ENCODE data around the gene IL36B. TPM values are rescaled to one million over a fixed set of nuclear protein-coding genes. Genes with fewer than 3 reads are reported as not detected.

IL36B gene
- not detected for total RNA-seq
- polyA plus RNA-seq (2013, experiment 1 of 2), result not detected
- polyA plus RNA-seq (2013, experiment 2 of 2), result not detected
- total RNA-seq, result 0 to 0.21 (median 0) reads per million in 172 experiments

GRCh38 chr2:113052396-113052917, at the start of gene IL36B:
Gene IL36B, minus strand, starts transcription at chr2:113052867.
- no peak for ATAC-seq (ENCODE audit: poor library complexity)
- intact Hi-C loops (cut with DNase I, micrococcal nuclease), result no loop called here
- CTCF ChIA-PET, result no interaction called here

GRCh38 chr2:113102133-113102532, 49.5 kb upstream of the IL36B start:
- Histone ChIP-seq H3K4me3 (ENCODE audit: low read length) (no peak overlapping the region), H3K27ac (ENCODE audit: low read depth in 1 of 2, low read length in 2 of 2) (no peak overlapping the region), H3K27me3 (ENCODE audit: control insufficient read depth in 1 of 2, insufficient read depth in 2 of 2, low read length in 2 of 2) (no peaks in the 10 kb centered on the region), H3K9me3 (ENCODE audit: control insufficient read depth in 1 of 2, insufficient read depth in 1 of 2, low read length in 2 of 2) (no peaks in the 10 kb centered on the region), H3K36me3 (ENCODE audit: insufficient read depth, low read length) (no peaks in the 10 kb centered on the region), H3K4me1 (ENCODE audit: insufficient read depth, low read length) (peaks cover 8% of the 10 kb centered on the region)
- ATAC-seq (ENCODE audit: poor library complexity) (no peak), DNase-seq (no peak)
- no peak for TF ChIP-seq CTCF (IDR thresholded peaks at IDR 0.05)
- ChIA-PET CTCF (interaction anchor here (1.5 kb wide), 1 partner anchor 22 kb away, joined by 4 read pairs; no protein-coding TSS in a partner anchor), POLR2A (no interaction called here)
- no peaks in the 10 kb centered on the region for H3K36me3 Mint-ChIP-seq (ENCODE audit: low read depth)
- intact Hi-C loops (cut with DNase I, micrococcal nuclease), result no loop called here
- H3K4me3 Mint-ChIP-seq, result no peak overlapping the region
- H3K4me1 Mint-ChIP-seq (ENCODE audit: low read depth), result peaks cover 10% of the 10 kb centered on the region
- peaks cover 4% of the 10 kb centered on the region for H3K27me3 Mint-ChIP-seq
- H3K27ac Mint-ChIP-seq, result no peak overlapping the region
- peaks cover 10% of the 10 kb centered on the region for H3K9me3 Mint-ChIP-seq

More at GRCh38 chr2:113052396-113052917, at the start of gene IL36B:
- H3K4me3 ChIP-seq (ENCODE audit: low read length), result no peak within 1 kb of the TSS
- no peaks in the 10 kb centered on the region for H3K36me3 ChIP-seq (ENCODE audit: insufficient read depth, low read length)
- Mint-ChIP-seq H3K4me3 (no peak within 1 kb of the TSS), H3K9me3 (peaks cover 8% of the 10 kb centered on the region), H3K27ac (no peak within 1 kb of the TSS), H3K36me3 (ENCODE audit: low read depth) (peaks cover 3% of the 10 kb centered on the region), H3K4me1 (ENCODE audit: low read depth) (no peaks in the 10 kb centered on the region), H3K27me3 (no peaks in the 10 kb centered on the region)
- no peak for DNase-seq
- H3K27ac ChIP-seq (ENCODE audit: low read depth in 1 of 2, low read length in 2 of 2), result no peak within 1 kb of the TSS
- H3K4me1 ChIP-seq (ENCODE audit: insufficient read depth, low read length), result no peaks in the 10 kb centered on the region
- no peaks in the 10 kb centered on the region for H3K27me3 ChIP-seq (ENCODE audit: control insufficient read depth in 1 of 2, insufficient read depth in 2 of 2, low read length in 2 of 2)
- POLR2A ChIA-PET, result no interaction called here
- no peak for TF ChIP-seq CTCF (IDR thresholded peaks at IDR 0.05)
- peaks cover 4 to 8% of the 10 kb centered on the region in 2 experiments for H3K9me3 ChIP-seq (ENCODE audit: control insufficient read depth in 1 of 2, insufficient read depth in 1 of 2, low read length in 2 of 2)

DNA sequence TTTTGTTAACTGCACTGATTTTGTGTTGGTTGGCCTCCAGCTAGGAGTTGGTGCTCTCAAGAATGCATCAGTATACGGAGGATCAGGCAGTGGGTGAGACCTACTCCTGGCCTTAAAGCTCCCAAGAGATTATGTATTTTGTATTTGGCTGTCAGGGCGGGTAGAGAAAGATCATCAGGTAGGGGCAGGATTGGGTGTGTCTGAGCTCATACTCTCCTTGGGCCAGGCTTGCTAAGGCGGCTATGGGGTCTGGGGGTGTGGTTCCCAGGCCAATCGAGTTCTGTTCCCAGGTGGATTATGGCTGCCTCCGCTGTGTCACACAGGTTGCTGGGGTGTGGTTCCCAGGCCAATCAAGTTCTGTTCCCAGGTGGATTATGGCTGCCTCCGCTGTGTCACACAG, 45.9 kb upstream of the IL36B start:
- no peak overlapping the region for H3K27ac ChIP-seq (ENCODE audit: low read depth in 1 of 2, low read length in 2 of 2)
- H3K36me3 Mint-ChIP-seq (ENCODE audit: low read depth), result no peaks in the 10 kb centered on the region
- H3K27me3 ChIP-seq (ENCODE audit: control insufficient read depth in 1 of 2, insufficient read depth in 2 of 2, low read length in 2 of 2), result no peaks in the 10 kb centered on the region
- H3K27ac Mint-ChIP-seq, result no peak overlapping the region
- no peaks in the 10 kb centered on the region for H3K27me3 Mint-ChIP-seq
- H3K9me3 Mint-ChIP-seq, result peaks cover 8% of the 10 kb centered on the region
- H3K4me1 Mint-ChIP-seq (ENCODE audit: low read depth), result peaks cover 10% of the 10 kb centered on the region
- H3K36me3 ChIP-seq (ENCODE audit: insufficient read depth, low read length), result no peaks in the 10 kb centered on the region
- H3K4me1 ChIP-seq (ENCODE audit: insufficient read depth, low read length), result peaks cover 8% of the 10 kb centered on the region
- intact Hi-C loops (cut with DNase I, micrococcal nuclease), result no loop called here
- DNase-seq (no peak), ATAC-seq (ENCODE audit: poor library complexity) (no peak)
- H3K4me3 ChIP-seq (ENCODE audit: low read length), result no peak overlapping the region
- no peak overlapping the region for H3K4me3 Mint-ChIP-seq
- ChIA-PET CTCF (no interaction called here), POLR2A (interaction anchor here (1.5 kb wide), 1 partner anchor 76 kb away, joined by 3 read pairs; no protein-coding TSS in a partner anchor)
- peaks cover 0 to 4% of the 10 kb centered on the region in 2 experiments for H3K9me3 ChIP-seq (ENCODE audit: control insufficient read depth in 1 of 2, insufficient read depth in 1 of 2, low read length in 2 of 2)
- TF ChIP-seq CTCF (IDR thresholded peaks at IDR 0.05), result no peak

All from CD4-positive, alpha-beta T cell (primary cell).